Subcutaneous abdominal adipose tissue (tissue), 5 donors: ENCODE results near the gene JDP2.

Source experiments
- H3K27ac ChIP-seq: one replicate; pipeline ENCODE4 v1.7.0; 2013; ENCODE audit warnings: low read depth, mild to moderate bottlenecking, inconsistent platforms, low read length, moderate library complexity
- H3K27me3 ChIP-seq, 5 donors: one replicate each; pipeline ENCODE4 v1.7.0; 2013; ENCODE audit warnings: low read length in 5 of 5, inconsistent platforms in 1 of 5; ENCODE audit not compliant: control insufficient read depth in 5 of 5, insufficient read depth in 4 of 5
- H3K36me3 ChIP-seq, 5 donors: one replicate each; pipeline ENCODE4 v1.7.0; 2013; ENCODE audit warnings: low read length in 5 of 5; ENCODE audit not compliant: control insufficient read depth in 5 of 5, insufficient read depth in 5 of 5
- H3K4me1 ChIP-seq, 5 donors: one replicate each; pipeline ENCODE4 v1.7.0; 2013; ENCODE audit warnings: low read length in 5 of 5, mild to moderate bottlenecking in 3 of 5, moderate library complexity in 1 of 5; ENCODE audit not compliant: control insufficient read depth in 5 of 5, insufficient read depth in 5 of 5
- H3K4me3 ChIP-seq, 5 donors: one replicate each; pipeline ENCODE4 v1.7.0; 2013; ENCODE audit warnings: low read length in 5 of 5, low read depth in 1 of 5
- H3K9ac ChIP-seq, 5 donors: one replicate each; pipeline ENCODE4 v1.7.0; 2013; ENCODE audit warnings: low read length in 5 of 5, mild to moderate bottlenecking in 4 of 5, moderate library complexity in 3 of 5
- H3K9me3 ChIP-seq, 5 donors: one replicate each; pipeline ENCODE4 v1.7.0; 2013; ENCODE audit warnings: low read length in 5 of 5; ENCODE audit not compliant: control insufficient read depth in 5 of 5
- donor health status: healthy.
- donor health status: healthy.
- donor health status: healthy.
- donor health status: healthy.
- donor health status: healthy.

The JDP2 gene

GRCh38 chr14:75499084-75499875 lies 71.5 kb downstream of the JDP2 start:
- H3K27me3 ChIP-seq: no peaks in the 10 kb centered on the region
- H3K36me3 ChIP-seq: no peaks in the 10 kb centered on the region
- no peaks in the 10 kb centered on the region for H3K9me3 ChIP-seq
- no peak overlapping the region for H3K27ac ChIP-seq
- no peak overlapping the region for H3K4me3 ChIP-seq
- H3K9ac ChIP-seq: no peak overlapping the region
- peaks cover 0 to 5% (median 0%) of the 10 kb centered on the region in 5 donors for H3K4me1 ChIP-seq

DNA sequence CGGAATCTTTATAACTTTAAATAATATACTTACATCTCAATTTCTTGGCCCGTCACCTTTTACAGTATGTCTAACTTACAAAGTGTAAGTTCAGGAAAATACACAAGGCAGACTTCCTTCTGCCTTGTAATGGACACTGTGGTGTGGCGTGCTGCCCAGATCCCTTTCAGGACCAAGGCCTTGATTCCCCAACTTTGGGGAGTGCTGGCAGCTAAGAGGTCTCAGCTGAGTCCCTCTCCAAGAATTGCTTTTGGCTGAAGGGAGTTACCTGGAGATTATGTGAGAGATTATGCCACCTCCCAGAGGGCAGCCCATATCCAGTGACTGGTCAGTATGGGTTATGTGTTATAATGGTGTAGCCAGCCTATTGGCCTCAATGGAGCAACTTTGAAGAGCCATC lies 73.3 kb downstream of the JDP2 start:
- H3K36me3 ChIP-seq: no peaks in the 10 kb centered on the region
- peaks cover 0 to 5% (median 0%) of the 10 kb centered on the region in 5 donors for H3K4me1 ChIP-seq
- no peak overlapping the region for H3K4me3 ChIP-seq
- no peaks in the 10 kb centered on the region for H3K27me3 ChIP-seq
- no peaks in the 10 kb centered on the region for H3K9me3 ChIP-seq
- no peak overlapping the region for H3K9ac ChIP-seq
- no peak overlapping the region for H3K27ac ChIP-seq

DNA sequence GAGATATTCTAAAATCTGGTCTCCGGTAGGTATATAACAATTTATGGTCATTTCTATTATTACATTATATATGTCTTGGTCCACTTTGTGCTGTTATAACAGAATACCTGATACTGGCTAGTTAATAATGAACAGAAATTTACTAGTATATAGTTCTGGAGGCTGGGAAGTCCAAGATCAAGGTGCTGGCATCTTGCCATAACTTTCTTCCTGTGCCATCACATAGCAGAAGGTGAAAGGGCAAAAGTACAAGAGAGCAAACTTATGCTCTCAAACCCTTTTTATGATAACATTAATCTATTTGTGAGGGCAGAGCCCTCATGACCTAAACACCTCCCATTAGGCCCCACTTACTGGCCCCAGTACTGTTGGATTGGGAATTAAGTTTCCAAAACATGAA lies 76.6 kb downstream of the JDP2 start:
- H3K9ac ChIP-seq: no peak overlapping the region

GRCh38 chr14:75506930-75507329 lies 79.1 kb downstream of the JDP2 start:
- Histone ChIP-seq H3K27ac (no peak overlapping the region), H3K9ac (no peak overlapping the region), H3K4me1 (no peaks in the 10 kb centered on the region), H3K27me3 (no peaks in the 10 kb centered on the region), H3K36me3 (no peaks in the 10 kb centered on the region), H3K9me3 (peaks cover 4 to 12% (median 8%) of the 10 kb centered on the region in 5 donors), H3K4me3 (no peak overlapping the region)

More for the DNA sequence above, 76.6 kb downstream of the JDP2 start:
- H3K4me3 ChIP-seq: no peak overlapping the region
- H3K4me1 ChIP-seq: no peaks in the 10 kb centered on the region
- peaks cover 0 to 3% (median 2%) of the 10 kb centered on the region in 5 donors for H3K9me3 ChIP-seq
- no peak overlapping the region for H3K27ac ChIP-seq
- H3K36me3 ChIP-seq: no peaks in the 10 kb centered on the region
- no peaks in the 10 kb centered on the region for H3K27me3 ChIP-seq

DNA sequence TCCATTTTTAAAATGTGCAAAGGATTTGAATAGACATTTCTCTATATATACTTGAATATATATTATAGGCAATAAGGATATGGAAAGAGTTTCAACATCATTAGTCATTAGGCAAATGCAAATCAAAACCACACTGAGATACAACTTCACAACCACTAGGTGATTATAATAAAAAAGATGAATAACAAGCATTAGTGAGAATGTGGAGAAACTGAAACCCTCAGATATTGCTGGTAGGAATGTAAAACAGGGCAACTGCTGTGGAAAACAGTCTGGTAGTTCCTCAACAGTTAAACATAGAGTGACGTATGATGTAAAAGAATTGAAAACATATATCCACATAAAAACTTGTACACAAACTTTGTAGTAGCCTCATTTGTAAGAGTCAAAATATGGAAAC lies 82.7 kb downstream of the JDP2 start:
- peaks cover 0 to 9% (median 7%) of the 10 kb centered on the region in 5 donors for H3K4me1 ChIP-seq
- peaks cover 4 to 14% (median 11%) of the 10 kb centered on the region in 5 donors for H3K9me3 ChIP-seq
- no peaks in the 10 kb centered on the region for H3K36me3 ChIP-seq
- no peak overlapping the region for H3K4me3 ChIP-seq
- no peak overlapping the region for H3K9ac ChIP-seq
- peaks cover 0 to 2% (median 0%) of the 10 kb centered on the region in 5 donors for H3K27me3 ChIP-seq
- no peak overlapping the region for H3K27ac ChIP-seq

- H3K9ac ChIP-seq: no peak overlapping the region
- peaks cover 0 to 6% (median 0%) of the 10 kb centered on the region in 5 donors for H3K27me3 ChIP-seq
- H3K36me3 ChIP-seq: no peaks in the 10 kb centered on the region
- H3K27ac ChIP-seq: no peak overlapping the region
- H3K9me3 ChIP-seq: peaks cover 4 to 14% (median 11%) of the 10 kb centered on the region in 5 donors
- peaks cover 0 to 14% (median 12%) of the 10 kb centered on the region in 5 donors for H3K4me1 ChIP-seq
- H3K4me3 ChIP-seq: no peak overlapping the region
Measured at GRCh38 chr14:75511201-75511600, 83.4 kb downstream of the JDP2 start.

GRCh38 chr14:75513911-75514672 lies 86.3 kb downstream of the JDP2 start:
- no peak overlapping the region for H3K4me3 ChIP-seq

GRCh38 chr14:75514673-75515628 lies 87.1 kb downstream of the JDP2 start:
- Histone ChIP-seq H3K4me3 (peak overlapping the region; percentile 59 to 76 (median 67)), H3K27me3 (peaks cover 0 to 6% (median 0%) of the 10 kb centered on the region in 5 donors), H3K9ac (peak overlapping the region in 4 of 5 donors; percentile 31 to 68 (median 48)), H3K9me3 (peaks cover 4 to 14% (median 7%) of the 10 kb centered on the region in 5 donors), H3K27ac (no peak overlapping the region), H3K36me3 (no peaks in the 10 kb centered on the region), H3K4me1 (peaks cover 0 to 14% (median 12%) of the 10 kb centered on the region in 5 donors)

More at GRCh38 chr14:75513911-75514672, 86.3 kb downstream of the JDP2 start:
- H3K36me3 ChIP-seq: no peaks in the 10 kb centered on the region
- peaks cover 0 to 6% (median 0%) of the 10 kb centered on the region in 5 donors for H3K27me3 ChIP-seq
- H3K9me3 ChIP-seq: peaks cover 4 to 14% (median 7%) of the 10 kb centered on the region in 5 donors
- peaks cover 0 to 14% (median 12%) of the 10 kb centered on the region in 5 donors for H3K4me1 ChIP-seq
- no peak overlapping the region for H3K27ac ChIP-seq
- no peak overlapping the region for H3K9ac ChIP-seq

- Histone ChIP-seq H3K27ac (no peak overlapping the region), H3K9ac (peak overlapping the region in 4 of 5 donors; percentile 31 to 68 (median 48))
Measured at GRCh38 chr14:75515629-75515996, 87.8 kb downstream of the JDP2 start.

More at GRCh38 chr14:75515629-75515996, 87.8 kb downstream of the JDP2 start:
- Histone ChIP-seq H3K9me3 (peaks cover 2 to 13% (median 7%) of the 10 kb centered on the region in 5 donors), H3K4me3 (peak overlapping the region; percentile 59 to 76 (median 67)), H3K4me1 (peaks cover 0 to 14% (median 12%) of the 10 kb centered on the region in 5 donors), H3K27me3 (peaks cover 0 to 6% (median 0%) of the 10 kb centered on the region in 5 donors), H3K36me3 (no peaks in the 10 kb centered on the region)
